ENCODE data around the gene RUFY4.

DNA sequence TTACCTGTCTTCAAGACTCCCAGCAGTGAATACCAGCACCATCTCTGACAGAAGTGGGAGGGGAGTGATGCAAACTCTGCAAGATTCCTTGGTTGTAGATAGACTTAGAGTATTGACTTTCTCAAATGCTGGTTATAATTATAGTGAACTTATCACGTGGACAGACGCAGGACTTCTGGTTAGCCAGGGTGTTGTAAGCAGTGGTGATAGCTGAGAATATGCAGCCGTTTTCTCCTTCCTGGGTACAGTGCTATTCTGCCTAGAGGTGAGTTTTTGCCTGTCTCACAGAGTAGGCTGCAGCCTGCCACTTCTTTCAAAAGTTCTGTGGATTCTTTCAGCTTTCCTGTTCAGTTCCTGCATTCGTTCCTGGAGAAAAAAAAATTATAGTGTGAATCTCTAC is 56.0 kb downstream of the RUFY4 start:
- TF ChIP-seq CREM (CRISPR knock-in tag; IDR thresholded peaks at IDR 0.05) = no peak
- TF ChIP-seq, protein P1, sequence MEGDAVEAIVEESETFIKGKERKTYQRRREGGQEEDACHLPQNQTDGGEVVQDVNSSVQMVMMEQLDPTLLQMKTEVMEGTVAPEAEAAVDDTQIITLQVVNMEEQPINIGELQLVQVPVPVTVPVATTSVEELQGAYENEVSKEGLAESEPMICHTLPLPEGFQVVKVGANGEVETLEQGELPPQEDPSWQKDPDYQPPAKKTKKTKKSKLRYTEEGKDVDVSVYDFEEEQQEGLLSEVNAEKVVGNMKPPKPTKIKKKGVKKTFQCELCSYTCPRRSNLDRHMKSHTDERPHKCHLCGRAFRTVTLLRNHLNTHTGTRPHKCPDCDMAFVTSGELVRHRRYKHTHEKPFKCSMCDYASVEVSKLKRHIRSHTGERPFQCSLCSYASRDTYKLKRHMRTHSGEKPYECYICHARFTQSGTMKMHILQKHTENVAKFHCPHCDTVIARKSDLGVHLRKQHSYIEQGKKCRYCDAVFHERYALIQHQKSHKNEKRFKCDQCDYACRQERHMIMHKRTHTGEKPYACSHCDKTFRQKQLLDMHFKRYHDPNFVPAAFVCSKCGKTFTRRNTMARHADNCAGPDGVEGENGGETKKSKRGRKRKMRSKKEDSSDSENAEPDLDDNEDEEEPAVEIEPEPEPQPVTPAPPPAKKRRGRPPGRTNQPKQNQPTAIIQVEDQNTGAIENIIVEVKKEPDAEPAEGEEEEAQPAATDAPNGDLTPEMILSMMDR (IDR thresholded peaks at IDR 0.05) = no peak
- TF ChIP-seq ZNF416 (CRISPR knock-in tag; IDR thresholded peaks at IDR 0.05) = no peak
- TF ChIP-seq HMGA2 (CRISPR knock-in tag; IDR thresholded peaks at IDR 0.05) = no peak
- TF ChIP-seq SP1 (CRISPR knock-in tag; conservative IDR thresholded peaks at IDR 0.05) = no peak
- TF ChIP-seq ESRRA (CRISPR knock-in tag; IDR thresholded peaks at IDR 0.05; ENCODE audit: borderline replicate concordance) = no peak
- no peak for TF ChIP-seq FOXJ3 (CRISPR knock-in tag; IDR thresholded peaks at IDR 0.05; ENCODE audit: borderline replicate concordance)
- no peak for TF ChIP-seq RELA (CRISPR knock-in tag; IDR thresholded peaks at IDR 0.05; ENCODE audit: borderline replicate concordance)
- TF ChIP-seq, protein P2, sequence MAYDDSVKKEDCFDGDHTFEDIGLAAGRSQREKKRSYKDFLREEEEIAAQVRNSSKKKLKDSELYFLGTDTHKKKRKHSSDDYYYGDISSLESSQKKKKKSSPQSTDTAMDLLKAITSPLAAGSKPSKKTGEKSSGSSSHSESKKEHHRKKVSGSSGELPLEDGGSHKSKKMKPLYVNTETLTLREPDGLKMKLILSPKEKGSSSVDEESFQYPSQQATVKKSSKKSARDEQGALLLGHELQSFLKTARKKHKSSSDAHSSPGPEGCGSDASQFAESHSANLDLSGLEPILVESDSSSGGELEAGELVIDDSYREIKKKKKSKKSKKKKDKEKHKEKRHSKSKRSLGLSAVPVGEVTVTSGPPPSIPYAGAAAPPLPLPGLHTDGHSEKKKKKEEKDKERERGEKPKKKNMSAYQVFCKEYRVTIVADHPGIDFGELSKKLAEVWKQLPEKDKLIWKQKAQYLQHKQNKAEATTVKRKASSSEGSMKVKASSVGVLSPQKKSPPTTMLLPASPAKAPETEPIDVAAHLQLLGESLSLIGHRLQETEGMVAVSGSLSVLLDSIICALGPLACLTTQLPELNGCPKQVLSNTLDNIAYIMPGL (CRISPR knock-in tag; IDR thresholded peaks at IDR 0.05) = no peak

Measured in WTC11 (cell line).